GM12891 (cell line): ENCODE results near the gene SLCO4A1.

ENCODE experiments used
- POLR2AphosphoS5 ChIP-seq: IDR thresholded peaks from 2 replicates; pipeline ENCODE4 v1.6.1; 2011; ENCODE audit warnings: low read depth, low read length, control low read depth
- TAF1 ChIP-seq: IDR thresholded peaks from 2 replicates; pipeline ENCODE4 v1.6.1; 2011; ENCODE audit warnings: low read depth, low read length, control low read depth

GRCh38 chr20:62625516-62625915 is 16.8 kb upstream of the SLCO4A1 start:
- TF ChIP-seq TAF1: no peak
- no peak for TF ChIP-seq POLR2AphosphoS5
